WTC11 (cell line): ENCODE data around the gene STRA8. TPM values are rescaled to one million over a fixed set of nuclear protein-coding genes. Genes with fewer than 3 reads are reported as not detected.
A peak's percentile ranks its signal among the peaks of the same experiment; 100 is the strongest.

Experiments used
- ATAC-seq: fragments of 200-7000 bp; cut with Tn5 transposase; 2 replicates; pipeline ENCODE4 v1.10.0; 2021; ENCODE audit warnings: mild to moderate bottlenecking, moderate library complexity
- CTCF ChIA-PET: fragments of 300-600 bp; sonication (Branson Sonifier 250); formaldehyde crosslinking; loops from one replicate; lab custom pipeline; 2021; ENCODE audit warnings: antibody characterized with exemption; lab: Charles Lee
- POLR2A ChIA-PET: fragments of 350-600 bp; sonication (Branson Sonifier 250); formaldehyde crosslinking; loops from one replicate; lab custom pipeline; 2021; ENCODE audit warnings: antibody characterized with exemption; lab: Charles Lee
- DNase-seq: peaks from one replicate; pipeline ENCODE4 v3.0.0; 2021; ENCODE audit warnings: low spot score
- H3K27ac Mint-ChIP-seq: 2 replicates; pipeline ENCODE4 v1.8.0; 2021; ENCODE audit warnings: mixed read lengths
- H3K27me3 Mint-ChIP-seq: 2 replicates; pipeline ENCODE4 v1.8.0; 2021; ENCODE audit warnings: low read depth, mild to moderate bottlenecking, moderate library complexity, mixed read lengths
- H3K36me3 Mint-ChIP-seq: 2 replicates; pipeline ENCODE4 v1.8.0; 2021; ENCODE audit warnings: mixed read lengths
- H3K4me1 Mint-ChIP-seq: 2 replicates; pipeline ENCODE4 v1.8.0; 2022; ENCODE audit warnings: mixed read lengths
- H3K4me3 Mint-ChIP-seq: 2 replicates; pipeline ENCODE4 v1.8.0; 2021; ENCODE audit warnings: mild to moderate bottlenecking, moderate library complexity, mixed read lengths
- H3K9me3 Mint-ChIP-seq: 2 replicates; pipeline ENCODE4 v1.8.0; 2021; ENCODE audit warnings: mixed read lengths
- CREB1 ChIP-seq: sonication (generic); formaldehyde crosslinking; IDR thresholded peaks from 2 replicates; pipeline ENCODE4 v1.8.0; 2023; ENCODE audit warnings: mild to moderate bottlenecking, missing genetic modification reagents
- ETV6 ChIP-seq: sonication (generic); formaldehyde crosslinking; IDR thresholded peaks from 2 replicates; pipeline ENCODE4 v1.8.1; 2022; ENCODE audit warnings: mild to moderate bottlenecking, missing genetic modification reagents
- FOXJ3 ChIP-seq: sonication (generic); formaldehyde crosslinking; IDR thresholded peaks from 2 replicates; pipeline ENCODE4 v1.9.0; 2021; ENCODE audit warnings: missing genetic modification reagents, mild to moderate bottlenecking, borderline replicate concordance
- FOXK1 ChIP-seq: sonication (generic); formaldehyde crosslinking; IDR thresholded peaks from 2 replicates; pipeline ENCODE4 v1.8.0; 2022; ENCODE audit warnings: mild to moderate bottlenecking, moderate library complexity, missing genetic modification reagents
- GABPB1 ChIP-seq: sonication (generic); formaldehyde crosslinking; IDR thresholded peaks from 2 replicates; pipeline ENCODE4 v1.8.1; 2023; ENCODE audit warnings: mild to moderate bottlenecking, missing genetic modification reagents
- HMGA2 ChIP-seq: fragments of 250-450 bp; sonication (Bioruptor Pico); IDR thresholded peaks from 2 replicates; pipeline ENCODE4 v1.4.0; 2021; ENCODE audit warnings: mild to moderate bottlenecking, moderate library complexity
- JUN ChIP-seq: sonication (generic); formaldehyde crosslinking; IDR thresholded peaks from 2 replicates; pipeline ENCODE4 v1.8.0; 2023; ENCODE audit warnings: mild to moderate bottlenecking, missing genetic modification reagents
- PRRX2 ChIP-seq: fragments of 250-450 bp; sonication (Bioruptor Pico); IDR thresholded peaks from 2 replicates; pipeline ENCODE4 v1.8.0; 2021; ENCODE audit warnings: mild to moderate bottlenecking
- SP1 ChIP-seq: sonication (generic); formaldehyde crosslinking; conservative IDR thresholded peaks from 2 replicates; pipeline ENCODE4 v1.8.1; 2022; ENCODE audit warnings: missing genetic modification reagents
- TP53 ChIP-seq: sonication (generic); formaldehyde crosslinking; IDR thresholded peaks from 2 replicates; pipeline ENCODE4 v1.8.1; 2023; ENCODE audit warnings: mild to moderate bottlenecking, missing genetic modification reagents
- ZNF121 ChIP-seq: sonication (generic); formaldehyde crosslinking; IDR thresholded peaks from 2 replicates; pipeline ENCODE4 v1.8.0; 2023; ENCODE audit warnings: missing genetic modification reagents
- ZNF138 ChIP-seq: sonication (generic); formaldehyde crosslinking; conservative IDR thresholded peaks from 2 replicates; pipeline ENCODE4 v1.8.1; 2022; ENCODE audit warnings: mild to moderate bottlenecking, moderate library complexity, missing genetic modification reagents
- ZNF219 ChIP-seq: sonication (generic); formaldehyde crosslinking; IDR thresholded peaks from 2 replicates; pipeline ENCODE4 v1.8.0; 2023; ENCODE audit warnings: missing genetic modification reagents, mild to moderate bottlenecking, borderline replicate concordance
- ZNF671 ChIP-seq: fragments of 250-450 bp; sonication (Bioruptor Pico); IDR thresholded peaks from 2 replicates; pipeline ENCODE4 v1.8.0; 2021; ENCODE audit warnings: mild to moderate bottlenecking
- total RNA-seq: library from RNA; stranded (reverse); gene quantifications from 3 replicates; pipeline ENCODE4 v1.2.3, GENCODE V29; 2021
- TF ChIP-seq, protein P1 (sequence below): sonication (generic); formaldehyde crosslinking; conservative IDR thresholded peaks from 2 replicates; pipeline ENCODE4 v1.8.1; 2022; ENCODE audit warnings: mild to moderate bottlenecking, missing genetic modification reagents
- TF ChIP-seq, protein P2 (sequence below): sonication (generic); formaldehyde crosslinking; IDR thresholded peaks from 2 replicates; pipeline ENCODE4 v1.8.0; 2022; ENCODE audit warnings: mild to moderate bottlenecking, missing genetic modification reagents
- TF ChIP-seq, protein P3 (sequence below): sonication (generic); formaldehyde crosslinking; IDR thresholded peaks from 2 replicates; pipeline ENCODE4 v1.8.1; 2022; ENCODE audit warnings: low read depth, missing genetic modification reagents, borderline replicate concordance
- TF ChIP-seq, protein P4 (sequence below): fragments of 250-450 bp; sonication (Bioruptor Pico); IDR thresholded peaks from 2 replicates; pipeline ENCODE4 v1.8.0; 2021; ENCODE audit warnings: mild to moderate bottlenecking
- TF ChIP-seq, protein P5 (sequence below): sonication (generic); formaldehyde crosslinking; IDR thresholded peaks from 2 replicates; pipeline ENCODE4 v1.8.1; 2022; ENCODE audit warnings: mild to moderate bottlenecking, moderate library complexity, missing genetic modification reagents
- TF ChIP-seq, protein P6 (sequence below): sonication (generic); formaldehyde crosslinking; conservative IDR thresholded peaks from 2 replicates; pipeline ENCODE4 v1.8.1; 2023; ENCODE audit warnings: mild to moderate bottlenecking, low read depth, missing genetic modification reagents, moderate library complexity

Gene STRA8
- total RNA-seq, 1 experiment from 2014 or later: not detected

DNA sequence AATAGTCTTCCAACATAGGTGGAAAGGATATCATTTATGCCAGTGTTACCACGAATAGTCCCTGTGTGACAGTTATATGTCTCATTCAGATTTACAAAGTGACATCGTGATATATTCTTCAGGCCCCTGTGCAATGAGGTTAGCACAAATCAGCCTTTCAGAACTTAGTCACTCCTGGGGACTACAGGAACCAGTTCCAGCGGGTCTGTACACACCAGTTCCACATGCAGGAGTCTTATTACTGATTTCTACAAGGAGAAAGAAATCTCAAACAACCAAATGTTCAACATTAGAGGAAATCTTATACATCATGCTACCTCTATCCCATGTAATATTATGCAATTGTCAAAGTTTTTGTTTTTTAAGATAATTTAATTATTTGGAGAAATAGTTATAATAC lies 17.9 kb upstream of the STRA8 start:
- POLR2A ChIA-PET: no interaction called here
- peaks cover 7% of the 10 kb centered on the region for H3K36me3 Mint-ChIP-seq
- peaks cover 5% of the 10 kb centered on the region for H3K27me3 Mint-ChIP-seq
- TF ChIP-seq, protein P1, sequence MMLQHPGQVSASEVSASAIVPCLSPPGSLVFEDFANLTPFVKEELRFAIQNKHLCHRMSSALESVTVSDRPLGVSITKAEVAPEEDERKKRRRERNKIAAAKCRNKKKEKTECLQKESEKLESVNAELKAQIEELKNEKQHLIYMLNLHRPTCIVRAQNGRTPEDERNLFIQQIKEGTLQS (CRISPR knock-in tag): no peak
- TF ChIP-seq ZNF671 (CRISPR knock-in tag) (no peak), ZNF138 (CRISPR knock-in tag) (no peak), ETV6 (CRISPR knock-in tag) (no peak), SP1 (CRISPR knock-in tag) (no peak), FOXJ3 (CRISPR knock-in tag) (no peak), ZNF219 (CRISPR knock-in tag) (no peak), PRRX2 (CRISPR knock-in tag) (no peak), HMGA2 (no peak), TP53 (CRISPR knock-in tag) (no peak)
- TF ChIP-seq, protein P2, sequence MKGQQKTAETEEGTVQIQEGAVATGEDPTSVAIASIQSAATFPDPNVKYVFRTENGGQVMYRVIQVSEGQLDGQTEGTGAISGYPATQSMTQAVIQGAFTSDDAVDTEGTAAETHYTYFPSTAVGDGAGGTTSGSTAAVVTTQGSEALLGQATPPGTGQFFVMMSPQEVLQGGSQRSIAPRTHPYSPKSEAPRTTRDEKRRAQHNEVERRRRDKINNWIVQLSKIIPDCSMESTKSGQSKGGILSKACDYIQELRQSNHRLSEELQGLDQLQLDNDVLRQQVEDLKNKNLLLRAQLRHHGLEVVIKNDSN: no peak
- TF ChIP-seq, protein P3, sequence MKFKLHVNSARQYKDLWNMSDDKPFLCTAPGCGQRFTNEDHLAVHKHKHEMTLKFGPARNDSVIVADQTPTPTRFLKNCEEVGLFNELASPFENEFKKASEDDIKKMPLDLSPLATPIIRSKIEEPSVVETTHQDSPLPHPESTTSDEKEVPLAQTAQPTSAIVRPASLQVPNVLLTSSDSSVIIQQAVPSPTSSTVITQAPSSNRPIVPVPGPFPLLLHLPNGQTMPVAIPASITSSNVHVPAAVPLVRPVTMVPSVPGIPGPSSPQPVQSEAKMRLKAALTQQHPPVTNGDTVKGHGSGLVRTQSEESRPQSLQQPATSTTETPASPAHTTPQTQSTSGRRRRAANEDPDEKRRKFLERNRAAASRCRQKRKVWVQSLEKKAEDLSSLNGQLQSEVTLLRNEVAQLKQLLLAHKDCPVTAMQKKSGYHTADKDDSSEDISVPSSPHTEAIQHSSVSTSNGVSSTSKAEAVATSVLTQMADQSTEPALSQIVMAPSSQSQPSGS (CRISPR knock-in tag): no peak
- TF ChIP-seq, protein P4, sequence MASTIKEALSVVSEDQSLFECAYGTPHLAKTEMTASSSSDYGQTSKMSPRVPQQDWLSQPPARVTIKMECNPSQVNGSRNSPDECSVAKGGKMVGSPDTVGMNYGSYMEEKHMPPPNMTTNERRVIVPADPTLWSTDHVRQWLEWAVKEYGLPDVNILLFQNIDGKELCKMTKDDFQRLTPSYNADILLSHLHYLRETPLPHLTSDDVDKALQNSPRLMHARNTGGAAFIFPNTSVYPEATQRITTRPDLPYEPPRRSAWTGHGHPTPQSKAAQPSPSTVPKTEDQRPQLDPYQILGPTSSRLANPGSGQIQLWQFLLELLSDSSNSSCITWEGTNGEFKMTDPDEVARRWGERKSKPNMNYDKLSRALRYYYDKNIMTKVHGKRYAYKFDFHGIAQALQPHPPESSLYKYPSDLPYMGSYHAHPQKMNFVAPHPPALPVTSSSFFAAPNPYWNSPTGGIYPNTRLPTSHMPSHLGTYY (CRISPR knock-in tag): no peak
- CTCF ChIA-PET: no interaction called here
- no peak overlapping the region for H3K4me3 Mint-ChIP-seq
- peaks cover 25% of the 10 kb centered on the region for H3K4me1 Mint-ChIP-seq
- H3K27ac Mint-ChIP-seq: no peak overlapping the region
- no peak for ATAC-seq
- no peak for DNase-seq
- H3K9me3 Mint-ChIP-seq: peaks cover 7% of the 10 kb centered on the region

DNA sequence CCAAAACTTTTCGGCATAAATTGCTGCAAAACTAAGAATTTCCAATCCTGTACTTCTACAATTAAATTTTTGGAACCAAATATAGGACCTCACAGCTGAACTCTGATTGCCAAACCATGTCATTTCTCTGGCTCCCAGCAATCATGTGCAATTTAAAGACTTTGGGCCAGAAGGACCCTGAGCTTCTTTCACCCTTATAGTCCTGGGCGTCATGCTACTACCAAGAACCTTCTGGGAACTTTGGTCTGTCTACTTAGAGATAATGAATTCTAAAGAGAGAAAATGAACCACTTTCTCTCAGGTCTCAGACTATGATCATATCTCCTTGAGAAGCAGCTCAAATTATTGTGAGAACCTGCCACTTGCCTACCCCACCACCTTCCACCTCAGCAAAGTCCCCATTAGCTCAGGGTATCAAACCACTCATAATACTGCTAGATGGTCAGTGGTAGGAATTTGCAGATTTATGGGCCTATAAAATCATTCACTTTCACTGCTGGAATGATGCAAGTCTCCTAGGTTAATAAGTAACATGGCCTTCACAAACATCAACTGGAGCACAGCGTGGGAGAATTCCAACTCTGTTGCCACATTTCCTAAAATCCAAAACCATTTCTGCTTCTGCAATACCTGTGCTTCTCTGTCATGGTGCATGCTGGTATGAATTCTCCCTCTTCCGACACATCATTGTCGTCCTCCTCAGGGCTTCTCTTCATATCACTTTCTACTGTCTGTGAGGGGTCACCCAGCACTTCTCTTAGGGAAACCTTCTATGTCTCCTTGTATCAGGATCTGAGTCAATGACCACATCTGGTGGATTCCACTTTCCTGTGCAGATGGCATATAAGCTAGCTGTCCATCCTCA lies 15.8 kb upstream of the STRA8 start:
- CTCF ChIA-PET: interaction anchor here (1.2 kb wide), 1 partner anchor 14 kb away, joined by 3 read pairs; no protein-coding TSS in a partner anchor
- Mint-ChIP-seq H3K9me3 (peaks cover 14% of the 10 kb centered on the region), H3K27me3 (no peaks in the 10 kb centered on the region), H3K4me3 (no peak overlapping the region), H3K27ac (no peak overlapping the region), H3K36me3 (peaks cover 9% of the 10 kb centered on the region), H3K4me1 (peaks cover 34% of the 10 kb centered on the region)
- TF ChIP-seq GABPB1 (CRISPR knock-in tag): peak; percentile 89
- TF ChIP-seq, protein P5, sequence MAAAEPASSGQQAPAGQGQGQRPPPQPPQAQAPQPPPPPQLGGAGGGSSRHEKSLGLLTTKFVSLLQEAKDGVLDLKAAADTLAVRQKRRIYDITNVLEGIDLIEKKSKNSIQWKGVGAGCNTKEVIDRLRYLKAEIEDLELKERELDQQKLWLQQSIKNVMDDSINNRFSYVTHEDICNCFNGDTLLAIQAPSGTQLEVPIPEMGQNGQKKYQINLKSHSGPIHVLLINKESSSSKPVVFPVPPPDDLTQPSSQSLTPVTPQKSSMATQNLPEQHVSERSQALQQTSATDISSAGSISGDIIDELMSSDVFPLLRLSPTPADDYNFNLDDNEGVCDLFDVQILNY (CRISPR knock-in tag): no peak
- ATAC-seq (no peak), DNase-seq (no peak)
- POLR2A ChIA-PET: no interaction called here

DNA sequence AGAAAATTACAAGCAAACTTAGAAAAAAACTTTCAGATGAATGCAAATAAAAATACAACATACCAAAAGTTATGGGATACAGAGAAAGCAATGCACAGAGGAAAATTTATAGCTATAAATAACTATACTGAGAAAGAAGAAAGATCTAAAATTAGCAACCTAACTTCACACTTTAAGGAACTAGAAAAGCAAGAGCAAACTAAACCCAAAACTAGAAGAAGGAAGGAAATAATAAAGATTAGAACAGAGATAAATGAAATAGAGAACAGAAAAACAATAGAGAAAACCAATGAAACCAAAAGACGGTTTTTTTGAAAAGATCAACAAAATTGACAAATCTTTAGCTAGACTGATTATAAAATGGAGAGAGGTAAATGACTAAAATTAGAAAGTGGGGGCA lies 9.6 kb upstream of the STRA8 start:
- Mint-ChIP-seq H3K27ac (no peak overlapping the region), H3K4me3 (no peak overlapping the region), H3K36me3 (peaks cover 9% of the 10 kb centered on the region), H3K4me1 (peaks cover 28% of the 10 kb centered on the region), H3K9me3 (peaks cover 27% of the 10 kb centered on the region), H3K27me3 (no peaks in the 10 kb centered on the region)
- CTCF ChIA-PET: interaction anchor here (1.5 kb wide), 1 partner anchor 9 kb away, joined by 4 read pairs; no protein-coding TSS in a partner anchor
- DNase-seq: no peak
- POLR2A ChIA-PET: no interaction called here
- no peak for TF ChIP-seq JUN (CRISPR knock-in tag)
- TF ChIP-seq CREB1 (CRISPR knock-in tag): no peak
- no peak for TF ChIP-seq FOXK1
- TF ChIP-seq ZNF121 (CRISPR knock-in tag): no peak
- TF ChIP-seq, protein P6, sequence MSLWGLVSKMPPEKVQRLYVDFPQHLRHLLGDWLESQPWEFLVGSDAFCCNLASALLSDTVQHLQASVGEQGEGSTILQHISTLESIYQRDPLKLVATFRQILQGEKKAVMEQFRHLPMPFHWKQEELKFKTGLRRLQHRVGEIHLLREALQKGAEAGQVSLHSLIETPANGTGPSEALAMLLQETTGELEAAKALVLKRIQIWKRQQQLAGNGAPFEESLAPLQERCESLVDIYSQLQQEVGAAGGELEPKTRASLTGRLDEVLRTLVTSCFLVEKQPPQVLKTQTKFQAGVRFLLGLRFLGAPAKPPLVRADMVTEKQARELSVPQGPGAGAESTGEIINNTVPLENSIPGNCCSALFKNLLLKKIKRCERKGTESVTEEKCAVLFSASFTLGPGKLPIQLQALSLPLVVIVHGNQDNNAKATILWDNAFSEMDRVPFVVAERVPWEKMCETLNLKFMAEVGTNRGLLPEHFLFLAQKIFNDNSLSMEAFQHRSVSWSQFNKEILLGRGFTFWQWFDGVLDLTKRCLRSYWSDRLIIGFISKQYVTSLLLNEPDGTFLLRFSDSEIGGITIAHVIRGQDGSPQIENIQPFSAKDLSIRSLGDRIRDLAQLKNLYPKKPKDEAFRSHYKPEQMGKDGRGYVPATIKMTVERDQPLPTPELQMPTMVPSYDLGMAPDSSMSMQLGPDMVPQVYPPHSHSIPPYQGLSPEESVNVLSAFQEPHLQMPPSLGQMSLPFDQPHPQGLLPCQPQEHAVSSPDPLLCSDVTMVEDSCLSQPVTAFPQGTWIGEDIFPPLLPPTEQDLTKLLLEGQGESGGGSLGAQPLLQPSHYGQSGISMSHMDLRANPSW (CRISPR knock-in tag): no peak
- TF ChIP-seq TP53 (CRISPR knock-in tag): no peak
- ATAC-seq: no peak
